GM21447 (cell line): Measurements from ENCODE around the gene JMJD4.
"Not testable (repeated sequence)": the region's sequence is repeated elsewhere in the genome, so short reads cannot be mapped to it uniquely, and the experiment has no call there.

ENCODE experiments used
- ATAC-seq: cut with Tn5 transposase; IDR thresholded peaks from one replicate; pipeline ENCODE4 v1.9.1; 2021; ENCODE audit not compliant: unreplicated experiment

JMJD4 gene

GRCh38 chr1:227701631-227702030 lies 33.5 kb downstream of the JMJD4 start:
- ATAC-seq = not testable (repeated sequence)

DNA sequence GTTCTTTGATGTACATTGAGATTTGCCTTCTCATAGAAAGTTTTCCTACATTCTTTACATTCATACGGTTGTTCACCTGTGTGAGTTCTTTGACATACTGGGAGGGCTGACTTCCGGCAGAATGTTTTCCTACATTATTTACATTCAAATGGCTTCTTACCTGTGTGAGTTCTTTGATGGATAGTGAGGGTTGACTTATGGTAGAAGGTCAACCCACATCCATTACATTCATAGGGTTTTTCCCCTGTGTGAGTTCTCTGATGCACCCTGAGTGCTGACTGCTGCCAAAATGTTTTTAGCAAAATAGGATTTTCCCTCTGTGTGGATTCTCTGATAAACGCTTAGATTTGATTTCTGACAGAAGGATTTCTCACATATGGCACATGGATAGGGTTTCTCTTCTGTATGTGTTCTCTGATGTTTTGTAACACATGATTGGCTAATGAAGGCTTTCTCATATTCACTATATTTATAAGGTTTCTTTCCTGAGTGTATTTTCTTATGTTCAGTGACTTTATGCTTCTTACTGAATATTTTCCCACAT lies 37.7 kb downstream of the JMJD4 start:
- ATAC-seq = no peak

DNA sequence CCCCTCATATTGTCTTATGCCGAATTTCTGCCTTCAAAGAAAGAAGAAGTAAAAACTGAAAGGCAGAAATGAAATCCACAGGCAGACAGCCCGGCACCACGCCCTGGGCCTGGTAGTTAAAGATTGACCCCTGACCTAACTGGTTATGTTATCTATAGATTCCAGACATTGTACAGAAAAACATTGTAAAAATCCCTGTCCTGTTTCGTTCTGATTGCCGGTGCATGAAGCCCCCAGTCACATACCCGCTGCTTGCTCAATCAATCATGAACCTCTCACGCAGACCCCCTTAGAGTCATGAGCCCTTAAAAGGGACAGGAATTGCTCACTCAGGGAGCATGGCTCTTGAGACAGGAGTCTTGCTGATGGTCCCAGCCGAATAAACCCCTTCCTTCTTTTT lies 49.3 kb downstream of the JMJD4 start:
- no peak for ATAC-seq
